GM12878 (cell line): ENCODE measurements around the gene CDH18. TPM values are rescaled to one million over a fixed set of nuclear protein-coding genes. Genes with fewer than 3 reads are reported as not detected.

Experiments used
- ATAC-seq: fragments of 200-7000 bp; cut with Tn5 transposase; 3 replicates; pipeline ENCODE4 v1.9.1; 2020; ENCODE audit warnings: mild to moderate bottlenecking, moderate library complexity
- BruUV-seq: library from RNA; stranded (reverse); fragments of 400-500 nt; replicated peaks from 2 replicates; lab custom pipeline; 2021; lab: Mats Ljungman, UMichigan
- CTCF ChIA-PET: fragments of 300-600 bp; sonication (Branson Sonifier 250); formaldehyde crosslinking; extraction: SDS; loops from one replicate; lab custom pipeline; 2021; ENCODE audit warnings: inconsistent platforms; lab: Yijun Ruan, JAX
- POLR2A ChIA-PET: fragments of 350-600 bp; formaldehyde crosslinking; extraction: SDS; loops from one replicate; lab custom pipeline; 2021; ENCODE audit warnings: inconsistent platforms; lab: Charles Lee
- RAD21 ChIA-PET: fragments of 300-600 bp; sonication (Branson Sonifier 250); formaldehyde crosslinking; loops from one replicate; lab custom pipeline; 2023; ENCODE audit warnings: antibody characterized with exemption; ENCODE audit not compliant: unreplicated experiment; lab: Charles Lee
- SMC1A ChIA-PET: fragments of 300-600 bp; sonication (Branson Sonifier 250); formaldehyde crosslinking; loops from one replicate; lab custom pipeline; 2023; ENCODE audit not compliant: unreplicated experiment, uncharacterized antibody; lab: Charles Lee
- DNase-seq: peaks from one replicate; pipeline ENCODE4 v3.0.0-alpha.2; 2011; ENCODE audit warnings: low read depth, low spot score
- FAIRE-seq: peaks from 3 replicates; lab custom pipeline; 2011; peaks lifted over from hg19 to GRCh38; lab: Jason Lieb, UNC
- H2AFZ ChIP-seq: 2 replicates; pipeline ENCODE4 v1.6.0; 2011; ENCODE audit warnings: low read depth, low read length, control low read depth; ENCODE audit not compliant: control insufficient read depth
- H3K27ac ChIP-seq: 2 replicates; pipeline ENCODE4 v1.5.1; 2011; ENCODE audit warnings: control low read depth; ENCODE audit not compliant: control insufficient read depth, insufficient read depth
- H3K27me3 ChIP-seq, 2 experiments: replicated peaks in 1 of 2; 2 replicates each; pipeline versions ENCODE4 v1.6.0 to v1.6.1; 2011; ENCODE audit warnings: low read length in 1 of 2; ENCODE audit not compliant: control insufficient read depth in 2 of 2, insufficient read depth in 2 of 2
- H3K36me3 ChIP-seq, 2 experiments: 2 replicates each; pipeline ENCODE4 v1.5.1; 2011; ENCODE audit warnings: low read length in 1 of 2; ENCODE audit not compliant: control insufficient read depth in 2 of 2, insufficient read depth in 2 of 2
- H3K4me1 ChIP-seq: 2 replicates; pipeline ENCODE4 v1.6.1; 2011; ENCODE audit warnings: mild to moderate bottlenecking, low read length, moderate library complexity, mixed read lengths; ENCODE audit not compliant: control insufficient read depth, insufficient read depth
- H3K4me2 ChIP-seq: 2 replicates; pipeline ENCODE4 v1.6.0; 2011; ENCODE audit warnings: control low read depth; ENCODE audit not compliant: control insufficient read depth, insufficient read depth
- H3K4me3 ChIP-seq: fragments of 200-600 bp; sonication (generic); 2 replicates; pipeline ENCODE4 v1.5.1; 2016
- H3K79me2 ChIP-seq: 2 replicates; pipeline ENCODE4 v1.6.0; 2011; ENCODE audit warnings: low read length; ENCODE audit not compliant: control insufficient read depth, insufficient read depth
- H3K9ac ChIP-seq: 2 replicates; pipeline ENCODE4 v1.8.0; 2011; ENCODE audit warnings: low read length, control low read depth, mixed read lengths; ENCODE audit not compliant: control insufficient read depth, insufficient read depth
- H3K9me3 ChIP-seq: replicated peaks from 3 replicates; pipeline ENCODE4 v1.5.1; 2011; ENCODE audit warnings: mild to moderate bottlenecking, low read length; ENCODE audit not compliant: control insufficient read depth, insufficient read depth
- H4K20me1 ChIP-seq: 2 replicates; pipeline ENCODE4 v1.6.0; 2011; ENCODE audit not compliant: control insufficient read depth, insufficient read depth
- ATF7 ChIP-seq: fragments of 450-650 bp; IDR thresholded peaks from 2 replicates; pipeline ENCODE4 v1.6.1; 2016; ENCODE audit warnings: low read depth, mild to moderate bottlenecking
- ETV6 ChIP-seq, 2 experiments: fragments of 450-650 bp in 1 of 2; IDR thresholded peaks in 1 of 2; conservative IDR thresholded peaks in 1 of 2; 2 replicates each; pipeline ENCODE4 v1.6.1; 2014; ENCODE audit warnings: antibody characterized with exemption in 1 of 2, borderline replicate concordance in 1 of 2, low read depth in 1 of 2, mild to moderate bottlenecking in 1 of 2, moderate library complexity in 1 of 2
- HDAC6 ChIP-seq: fragments of 200-600 bp; sonication (generic); IDR thresholded peaks from one replicate; pipeline ENCODE4 v1.8.0; 2017; ENCODE audit warnings: antibody characterized with exemption; ENCODE audit not compliant: unreplicated experiment
- KDM1A ChIP-seq: fragments of 200-600 bp; sonication (generic); IDR thresholded peaks from 2 replicates; pipeline ENCODE4 v1.6.1; 2016; ENCODE audit warnings: borderline replicate concordance
- MEF2B ChIP-seq: fragments of 450-650 bp; IDR thresholded peaks from 2 replicates; pipeline ENCODE4 v1.6.1; 2018; ENCODE audit warnings: mild to moderate bottlenecking, moderate library complexity; ENCODE audit not compliant: partially characterized antibody, poor library complexity, severe bottlenecking
- SIN3A ChIP-seq: IDR thresholded peaks from 2 replicates; pipeline ENCODE4 v1.6.1; 2012; ENCODE audit warnings: low read depth, low read length, improper control_type of control experiment
- TCF3 ChIP-seq: IDR thresholded peaks from 2 replicates; pipeline ENCODE4 v1.6.1; 2012; ENCODE audit warnings: low read depth, mild to moderate bottlenecking, low read length, borderline replicate concordance; ENCODE audit not compliant: insufficient read depth
- ZNF207 ChIP-seq: fragments of 450-650 bp; IDR thresholded peaks from 2 replicates; pipeline ENCODE4 v1.6.1; 2014; ENCODE audit warnings: antibody characterized with exemption, mild to moderate bottlenecking, borderline replicate concordance
- ZNF687 ChIP-seq: fragments of 450-650 bp; IDR thresholded peaks from 2 replicates; pipeline ENCODE4 v1.6.1; 2017; ENCODE audit warnings: mild to moderate bottlenecking, moderate library complexity
- WGBS: methylation state at CpG from one replicate; pipeline ENCODE4 v1.1.6; 2016; ENCODE audit warnings: low lambda C conversion rate; ENCODE audit not compliant: insufficient replicate concordance, insufficient coverage; ENCODE audit errors: missing lambda C conversion rate; 5-methylcytosine and 5-hydroxymethylcytosine counted together
- in situ Hi-C: fragments of 300-500 bp; cut with MboI; formaldehyde crosslinking; loops from 9 replicates; pipeline ENCODE4 v1.14.3; 2018; ENCODE audit warnings: mixed read lengths
- intact Hi-C: fragments of 100-400 bp; cut with micrococcal nuclease; formaldehyde crosslinking; loops from one replicate; pipeline ENCODE4 v1.14.2; 2022; ENCODE audit not compliant: unreplicated experiment
- polyA plus RNA-seq, 11 experiments: library from polyadenylated mRNA; depleted of rRNA in 4 of 11; unstranded in 6 of 11; stranded (reverse) in 5 of 11; fragments of >200 nt; fragmentation: Nextera tagmentation in 4 of 11; fragmentation: Illumina TruSeq in 1 of 11; extraction: Ambion mirVana in 4 of 11; extraction: Trizol in 1 of 11; gene quantifications; 1 replicate in 1 of 11; 2 replicates in 10 of 11; pipeline versions ENCODE4 v1.2.1 to v1.2.3, GENCODE V29; 2011 to 2016; ENCODE audit warnings: inconsistent platforms in 2 of 11, missing spikeins in 2 of 11, low read depth in 1 of 11
- total RNA-seq, 4 experiments: library from RNA; depleted of rRNA in 3 of 4; stranded (reverse); fragments of >200 nt in 3 of 4; fragmentation: Illumina TruSeq in 1 of 4; extraction: Trizol in 1 of 4; gene quantifications; 2 replicates each; pipeline versions ENCODE4 v1.2.1 to v1.2.3, GENCODE V29; 2013 to 2021

Gene CDH18
- total and polyA plus RNA-seq, 10 of the 15 experiments (the other 5 are each of a cell fraction or from before 2014, with no cell fraction given): 0.41 TPM; not detected in 9

DNA sequence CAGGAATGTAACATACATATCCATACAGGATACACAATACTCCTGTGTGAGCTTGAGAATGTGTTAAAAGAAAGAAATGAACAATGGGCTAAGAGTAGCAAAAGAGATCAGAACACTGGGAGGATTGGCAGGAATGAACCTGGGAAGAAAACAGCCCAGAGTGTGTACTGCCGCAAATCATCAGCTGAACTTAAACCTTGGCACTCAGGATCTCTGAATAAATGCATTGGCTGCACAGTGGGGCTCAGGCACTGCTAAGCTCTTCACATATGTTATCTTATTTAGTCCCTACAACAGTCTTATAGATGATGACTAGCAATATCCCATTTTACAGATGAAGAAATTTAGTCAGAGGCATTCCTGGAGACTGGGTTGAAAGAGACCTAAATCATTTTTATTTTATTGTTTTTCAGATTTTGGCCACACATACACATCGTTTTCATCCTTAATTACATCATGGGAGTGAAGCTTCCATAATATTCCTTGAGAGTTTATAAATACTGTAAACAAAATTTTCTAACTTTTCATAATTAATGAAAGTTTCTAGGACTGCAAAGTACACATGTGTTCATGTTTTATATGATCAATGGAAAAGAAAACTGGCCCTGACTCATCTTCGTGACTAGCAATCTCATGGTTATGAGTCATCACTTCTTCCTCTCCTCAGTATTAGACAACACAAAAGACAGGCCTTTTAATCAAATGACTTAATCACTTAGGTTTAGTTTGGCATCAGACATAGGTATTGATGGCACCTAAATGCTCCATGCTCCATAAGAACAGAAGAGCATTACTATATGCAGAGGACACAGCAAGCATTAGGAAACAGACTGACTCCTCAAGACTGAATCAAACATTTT lies 59.2 kb downstream of the CDH18 start:
- Histone ChIP-seq H3K27ac (no peak overlapping the region), H3K4me3 (no peak overlapping the region), H4K20me1 (no peaks in the 10 kb centered on the region), H3K4me1 (no peaks in the 10 kb centered on the region), H2AFZ (no peak overlapping the region), H3K9me3 (no peaks in the 10 kb centered on the region), H3K27me3 (no peaks in the 10 kb centered on the region), H3K79me2 (no peaks in the 10 kb centered on the region), H3K4me2 (no peak overlapping the region), H3K36me3 (no peaks in the 10 kb centered on the region), H3K9ac (no peak overlapping the region)
- intact Hi-C loops: no loop called here
- POLR2A ChIA-PET: no interaction called here
- BruUV-seq: no TSS peak
- in situ Hi-C loops: no loop called here
- WGBS: 15% methylated on average over 3 of the region's 3 CpGs
- DNase-seq (no peak), ATAC-seq (peak; percentile 52), FAIRE-seq (no peak)
- CTCF ChIA-PET: no interaction called here
- SMC1A ChIA-PET: no interaction called here
- RAD21 ChIA-PET: no interaction called here
- TF ChIP-seq ATF7 (peak; percentile 50; the same call in 1 of the 2 replicates), KDM1A (no peak)

- Histone ChIP-seq H3K4me1 (no peaks in the 10 kb centered on the region), H3K4me2 (no peak overlapping the region), H3K9me3 (no peaks in the 10 kb centered on the region), H3K4me3 (no peak overlapping the region), H3K27ac (no peak overlapping the region), H4K20me1 (no peaks in the 10 kb centered on the region), H3K79me2 (no peaks in the 10 kb centered on the region), H2AFZ (no peak overlapping the region), H3K27me3 (no peaks in the 10 kb centered on the region), H3K36me3 (no peaks in the 10 kb centered on the region), H3K9ac (no peak overlapping the region)
- no peak for TF ChIP-seq TCF3
- no peak for TF ChIP-seq MEF2B
- no peak for TF ChIP-seq HDAC6
- TF ChIP-seq ZNF207: no peak
- TF ChIP-seq ZNF687: no peak
- TF ChIP-seq ETV6 (conservative IDR thresholded peaks at IDR 0.05 in 1 of 2, IDR thresholded peaks at IDR 0.05 in 1 of 2; ENCODE audit: borderline replicate concordance in 1 of 2, low read depth in 1 of 2): no peak
- TF ChIP-seq SIN3A: no peak
- 7% methylated on average over 3 of the region's 3 CpGs for WGBS
- ChIA-PET SMC1A (interaction anchor here (1.2 kb wide), 1 partner anchor 9 kb away, joined by 5 read pairs; no protein-coding TSS in a partner anchor), CTCF (no interaction called here), POLR2A (no interaction called here), RAD21 (no interaction called here)
- DNase-seq (no peak), FAIRE-seq (no peak), ATAC-seq (no peak)
- no TSS peak for BruUV-seq
- in situ Hi-C loops: no loop called here
- intact Hi-C loops: no loop called here
Observed at GRCh38 chr5:19927919-19928318, 60.1 kb downstream of the CDH18 start.
